Measurements from ENCODE around the gene ZNF678. TPM values are rescaled to one million over a fixed set of nuclear protein-coding genes. Genes with fewer than 3 reads are reported as not detected.

Gene ZNF678
- total RNA-seq, 2 experiments from 2014 or later, result 7.0 to 7.7 TPM

- ATAC-seq (no peak), DNase-seq (no peak)
- peaks cover 27% of the 10 kb centered on the region for H3K27me3 Mint-ChIP-seq
- ChIA-PET CTCF (interaction anchor here (2.1 kb wide), 1 partner anchor 14 kb away, joined by 9 read pairs; no protein-coding TSS in a partner anchor), POLR2A (no interaction called here)
- peaks cover 19% of the 10 kb centered on the region for H3K9me3 Mint-ChIP-seq (ENCODE audit: low read depth)
- intact Hi-C loops (cut with DNase I, micrococcal nuclease), result no loop called here
- H3K4me1 Mint-ChIP-seq, result peaks cover 6% of the 10 kb centered on the region
- H3K27ac Mint-ChIP-seq, result no peak overlapping the region
- no peak overlapping the region for H3K4me3 Mint-ChIP-seq
- peaks cover 10% of the 10 kb centered on the region for H3K36me3 Mint-ChIP-seq (ENCODE audit: low read depth)
Measured at GRCh38 chr1:227556288-227556687, 7.1 kb upstream of the ZNF678 start.

- H3K27me3 Mint-ChIP-seq, result peaks cover 30% of the 10 kb centered on the region
- no peak overlapping the region for H3K4me3 Mint-ChIP-seq
- intact Hi-C loops (cut with DNase I, micrococcal nuclease), result no loop called here
- ChIA-PET CTCF (interaction anchor here (2.1 kb wide), 1 partner anchor 16 kb away, joined by 9 read pairs; no protein-coding TSS in a partner anchor), POLR2A (no interaction called here)
- DNase-seq (no peak), ATAC-seq (no peak)
- H3K4me1 Mint-ChIP-seq, result peaks cover 10% of the 10 kb centered on the region
- H3K9me3 Mint-ChIP-seq (ENCODE audit: low read depth), result peaks cover 5% of the 10 kb centered on the region
- H3K36me3 Mint-ChIP-seq (ENCODE audit: low read depth), result no peaks in the 10 kb centered on the region
- no peak overlapping the region for H3K27ac Mint-ChIP-seq
Measured at GRCh38 chr1:227557962-227558725, 5.2 kb upstream of the ZNF678 start.

GRCh38 chr1:227558732-227559262 is 4.6 kb upstream of the ZNF678 start:
- intact Hi-C loops (cut with DNase I, micrococcal nuclease), result no loop called here
- CTCF ChIA-PET, result interaction anchor here (2.1 kb wide), 1 partner anchor 16 kb away, joined by 9 read pairs; no protein-coding TSS in a partner anchor
- H3K4me1 Mint-ChIP-seq, result peaks cover 12% of the 10 kb centered on the region
- peaks cover 30% of the 10 kb centered on the region for H3K27me3 Mint-ChIP-seq
- H3K36me3 Mint-ChIP-seq (ENCODE audit: low read depth), result no peaks in the 10 kb centered on the region
- H3K4me3 Mint-ChIP-seq, result no peak overlapping the region
- DNase-seq, result no peak
- no peak for ATAC-seq
- no peak overlapping the region for H3K27ac Mint-ChIP-seq
- peaks cover 5% of the 10 kb centered on the region for H3K9me3 Mint-ChIP-seq (ENCODE audit: low read depth)
- POLR2A ChIA-PET, result interaction anchor here (0.6 kb wide), 1 partner anchor 1191 kb away, joined by 4 read pairs; no protein-coding TSS in a partner anchor

- ATAC-seq, result no peak
- DNase-seq, result no peak
- H3K4me3 Mint-ChIP-seq, result no peak overlapping the region
- CTCF ChIA-PET, result no interaction called here
- peaks cover 30% of the 10 kb centered on the region for H3K27me3 Mint-ChIP-seq
- H3K36me3 Mint-ChIP-seq (ENCODE audit: low read depth), result no peaks in the 10 kb centered on the region
- POLR2A ChIA-PET, result interaction anchor here (0.6 kb wide), 1 partner anchor 1190 kb away, joined by 4 read pairs; no protein-coding TSS in a partner anchor
- intact Hi-C loops (cut with DNase I, micrococcal nuclease), result no loop called here
- no peak overlapping the region for H3K27ac Mint-ChIP-seq
- H3K9me3 Mint-ChIP-seq (ENCODE audit: low read depth), result peaks cover 5% of the 10 kb centered on the region
- peaks cover 18% of the 10 kb centered on the region for H3K4me1 Mint-ChIP-seq
Measured at GRCh38 chr1:227559499-227559898, 3.9 kb upstream of the ZNF678 start.

GRCh38 chr1:227559926-227560325 is 3.4 kb upstream of the ZNF678 start:
- Mint-ChIP-seq H3K27me3 (peaks cover 30% of the 10 kb centered on the region), H3K36me3 (ENCODE audit: low read depth) (no peaks in the 10 kb centered on the region), H3K9me3 (ENCODE audit: low read depth) (peaks cover 5% of the 10 kb centered on the region), H3K4me3 (no peak overlapping the region), H3K4me1 (peaks cover 22% of the 10 kb centered on the region), H3K27ac (no peak overlapping the region)
- ATAC-seq, result no peak
- intact Hi-C loops (cut with DNase I, micrococcal nuclease), result loop anchor here (5.0 to 10.0 kb wide), 2 partner anchors 175 to 902 kb away; partner anchors contain the start of genes JMJD4 (in 1 of the 2) and SNAP47 (in 1 of the 2)
- POLR2A ChIA-PET, result no interaction called here
- CTCF ChIA-PET, result no interaction called here
- no peak for DNase-seq

GRCh38 chr1:227560393-227561173 is 2.8 kb upstream of the ZNF678 start:
- CTCF ChIA-PET, result interaction anchor here (1.0 to 1.1 kb wide), 2 partner anchors 9 to 22 kb away, joined by 3 read pairs; no protein-coding TSS in a partner anchor
- ATAC-seq (no peak), DNase-seq (no peak)
- Mint-ChIP-seq H3K36me3 (ENCODE audit: low read depth) (no peaks in the 10 kb centered on the region), H3K27ac (no peak overlapping the region), H3K4me3 (no peak overlapping the region), H3K27me3 (peaks cover 30% of the 10 kb centered on the region), H3K9me3 (ENCODE audit: low read depth) (peaks cover 5% of the 10 kb centered on the region), H3K4me1 (peaks cover 23% of the 10 kb centered on the region)
- intact Hi-C loops (cut with DNase I, micrococcal nuclease), result loop anchor here (5.0 to 10.0 kb wide), 2 partner anchors 174 to 902 kb away; partner anchors contain the start of genes JMJD4 (in 1 of the 2) and SNAP47 (in 1 of the 2)
- POLR2A ChIA-PET, result no interaction called here

- DNase-seq (no peak), ATAC-seq (no peak)
- H3K36me3 Mint-ChIP-seq (ENCODE audit: low read depth), result peaks cover 5% of the 10 kb centered on the region
- peaks cover 23% of the 10 kb centered on the region for H3K4me1 Mint-ChIP-seq
- ChIA-PET CTCF (interaction anchor here (1.0 to 1.1 kb wide), 2 partner anchors 10 to 22 kb away, joined by 3 read pairs; no protein-coding TSS in a partner anchor), POLR2A (no interaction called here)
- H3K4me3 Mint-ChIP-seq, result no peak overlapping the region
- peaks cover 5% of the 10 kb centered on the region for H3K9me3 Mint-ChIP-seq (ENCODE audit: low read depth)
- H3K27ac Mint-ChIP-seq, result no peak overlapping the region
- peaks cover 30% of the 10 kb centered on the region for H3K27me3 Mint-ChIP-seq
- intact Hi-C loops (cut with DNase I, micrococcal nuclease), result loop anchor here (5.0 to 10.0 kb wide), 2 partner anchors 173 to 901 kb away; partner anchors contain the start of genes JMJD4 (in 1 of the 2) and SNAP47 (in 1 of the 2)
Measured at GRCh38 chr1:227561241-227561907, 2.0 kb upstream of the ZNF678 start.

- H3K27ac Mint-ChIP-seq, result no peak overlapping the region
- ATAC-seq (no peak), DNase-seq (no peak)
- POLR2A ChIA-PET, result interaction anchor here (0.5 kb wide), 1 partner anchor 8 kb away, joined by 3 read pairs; no protein-coding TSS in a partner anchor
- H3K9me3 Mint-ChIP-seq (ENCODE audit: low read depth), result peaks cover 5% of the 10 kb centered on the region
- peaks cover 30% of the 10 kb centered on the region for H3K27me3 Mint-ChIP-seq
- H3K4me1 Mint-ChIP-seq, result peaks cover 25% of the 10 kb centered on the region
- H3K4me3 Mint-ChIP-seq, result no peak overlapping the region
- intact Hi-C loops (cut with DNase I, micrococcal nuclease), result loop anchor here (2.0 to 10.0 kb wide), 4 partner anchors 19 to 900 kb away; partner anchors contain the start of genes ARF1 (in 1 of the 2), JMJD4 (in 1 of the 2) and SNAP47 (in 1 of the 2)
- CTCF ChIA-PET, result interaction anchor here (0.7 to 1.1 kb wide), 2 partner anchors 18 to 19 kb away, joined by 4 to 5 read pairs; no protein-coding TSS in a partner anchor
- peaks cover 6% of the 10 kb centered on the region for H3K36me3 Mint-ChIP-seq (ENCODE audit: low read depth)
Measured at GRCh38 chr1:227562037-227562436, 1.3 kb upstream of the ZNF678 start.

- H3K27me3 Mint-ChIP-seq, result peaks cover 29% of the 10 kb centered on the region
- peaks cover 5% of the 10 kb centered on the region for H3K9me3 Mint-ChIP-seq (ENCODE audit: low read depth)
- intact Hi-C loops (cut with DNase I, micrococcal nuclease), result loop anchor here (1.0 to 10.0 kb wide), 10 partner anchors 20 to 899 kb away; partner anchors contain the start of genes JMJD4 (in 2 of the 2), SNAP47 (in 2 of the 2), ARF1 (in 1 of the 2) and COQ8A (in 1 of the 2)
- ChIA-PET POLR2A (interaction anchor here (0.7 kb wide), 2 partner anchors 20 to 1155 kb away, joined by 3 read pairs; partner anchors contain the start of gene PARP1), CTCF (interaction anchor here (0.7 to 1.3 kb wide), 3 partner anchors 18 to 20 kb away, joined by 4 to 5 read pairs (median 4); no protein-coding TSS in a partner anchor)
- no peak for DNase-seq
- peaks cover 30% of the 10 kb centered on the region for H3K4me1 Mint-ChIP-seq
- no peak for ATAC-seq
- H3K4me3 Mint-ChIP-seq, result peak overlapping the region; percentile 90
- H3K27ac Mint-ChIP-seq, result peak overlapping the region; percentile 93
- peaks cover 8% of the 10 kb centered on the region for H3K36me3 Mint-ChIP-seq (ENCODE audit: low read depth)
Measured at GRCh38 chr1:227562933-227563323, 428 bp upstream of the ZNF678 start.

GRCh38 chr1:227567256-227567655 is 3.9 kb downstream of the ZNF678 start:
- Mint-ChIP-seq H3K4me1 (peaks cover 36% of the 10 kb centered on the region), H3K9me3 (ENCODE audit: low read depth) (no peaks in the 10 kb centered on the region), H3K4me3 (no peak overlapping the region), H3K27ac (no peak overlapping the region), H3K36me3 (ENCODE audit: low read depth) (peaks cover 8% of the 10 kb centered on the region), H3K27me3 (peaks cover 2% of the 10 kb centered on the region)
- CTCF ChIA-PET, result no interaction called here
- intact Hi-C loops (cut with DNase I, micrococcal nuclease), result loop anchor here in 1 of 2 experiments (10.0 kb wide), 1 partner anchor 168 kb away; the partner anchor contains the start of genes JMJD4 and SNAP47
- POLR2A ChIA-PET, result no interaction called here
- DNase-seq, result no peak
- no peak for ATAC-seq
